GM19238 (cell line): ENCODE results near the gene FOXP4.

ENCODE experiments used
- DNase-seq: peaks from one replicate; pipeline ENCODE4 v3.0.0; 2011; ENCODE audit warnings: low spot score; ENCODE audit not compliant: insufficient read length

The FOXP4 gene

DNA sequence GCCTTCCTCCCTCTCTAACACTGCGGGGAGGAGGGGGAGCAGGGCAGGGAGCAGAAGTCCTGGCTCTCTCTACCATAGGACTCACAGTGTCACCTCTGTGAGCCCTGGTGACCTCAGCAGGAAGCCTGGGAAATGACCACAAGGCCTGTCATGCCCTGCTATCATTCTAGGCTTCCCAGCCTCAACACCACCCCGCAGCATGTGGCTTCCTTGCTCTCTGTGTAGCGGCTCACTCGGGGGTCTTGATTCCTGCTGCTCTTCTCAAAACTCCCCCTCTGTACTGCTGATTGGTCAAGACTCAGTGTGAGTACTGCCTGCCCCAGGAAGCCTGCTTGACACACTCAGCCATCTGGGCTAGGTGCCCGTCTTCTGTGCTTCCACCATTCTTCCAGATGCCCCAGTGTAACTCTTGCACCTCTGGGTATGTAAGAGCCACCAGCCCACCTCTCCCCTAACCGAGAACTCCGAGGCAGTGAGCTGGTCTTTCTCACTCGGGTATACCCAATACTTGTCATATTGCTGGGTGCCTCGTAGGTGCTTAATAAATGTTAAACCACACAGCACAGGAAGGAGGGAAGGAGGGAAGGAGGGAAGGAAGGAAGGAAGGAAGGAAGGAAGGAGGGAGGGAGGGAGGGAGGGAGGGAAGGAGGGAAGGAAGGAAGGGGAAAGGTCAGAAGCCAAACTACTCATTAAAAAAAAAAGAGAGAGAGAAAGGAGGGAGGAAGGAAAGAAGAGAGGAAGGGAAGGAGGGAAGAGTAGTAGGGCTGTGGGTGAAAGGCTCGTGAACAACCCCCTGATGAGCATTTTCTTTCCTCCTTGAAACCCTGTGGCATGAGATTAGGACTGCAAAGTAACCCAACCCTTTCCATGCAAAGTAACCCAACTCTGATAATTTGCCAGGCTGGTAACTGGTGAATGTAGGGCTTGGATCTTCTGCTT, 97.0 kb downstream of the FOXP4 start:
- no peak for DNase-seq

DNA sequence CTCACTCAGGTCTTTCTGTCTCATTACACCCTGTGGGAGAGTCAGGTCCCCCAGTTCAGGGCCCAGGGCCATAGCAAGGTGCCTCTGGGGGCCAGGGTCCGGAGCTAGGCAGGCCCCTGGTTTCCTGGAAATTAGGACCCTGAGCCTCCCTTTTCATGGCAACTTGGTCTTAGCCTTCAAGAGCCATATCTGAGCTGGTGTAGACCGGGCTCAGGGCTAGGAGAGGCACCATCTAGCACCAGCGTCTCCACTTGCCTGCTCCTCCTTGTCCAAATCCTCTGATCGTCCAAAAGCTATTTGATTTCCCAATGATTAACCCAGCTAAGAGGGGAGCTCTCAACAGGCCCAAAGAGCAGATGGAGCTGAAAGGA, 97.7 kb downstream of the FOXP4 start:
- no peak for DNase-seq

DNA sequence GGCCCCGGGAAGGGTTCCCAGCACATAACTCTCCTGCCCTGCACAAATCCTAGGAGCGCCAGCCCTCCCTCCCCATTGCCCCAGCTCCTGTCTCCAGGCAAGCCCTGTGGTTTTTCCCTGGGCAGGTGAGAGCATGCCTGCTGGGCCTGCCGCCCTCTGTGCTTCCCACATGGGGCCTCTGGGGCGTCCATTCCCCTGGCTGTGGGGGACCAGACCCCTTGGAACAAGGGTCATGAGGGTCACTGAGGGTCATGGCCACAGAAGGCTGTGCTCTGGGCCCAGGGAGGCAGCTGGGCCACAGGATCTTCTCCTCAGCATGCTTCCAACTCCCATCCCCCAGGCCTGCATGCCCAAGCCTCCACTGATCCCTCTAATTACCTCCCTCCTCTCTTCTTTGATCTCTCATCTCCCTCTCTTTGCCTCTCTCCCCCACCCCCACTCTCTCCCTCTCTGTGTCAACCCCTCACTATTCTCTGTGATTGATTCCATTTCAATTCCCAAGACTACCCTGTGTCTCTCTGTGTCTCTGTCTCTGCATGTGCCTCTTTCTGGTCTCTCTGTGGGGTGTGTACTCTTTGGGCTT, 98.2 kb downstream of the FOXP4 start:
- no peak for DNase-seq

DNA sequence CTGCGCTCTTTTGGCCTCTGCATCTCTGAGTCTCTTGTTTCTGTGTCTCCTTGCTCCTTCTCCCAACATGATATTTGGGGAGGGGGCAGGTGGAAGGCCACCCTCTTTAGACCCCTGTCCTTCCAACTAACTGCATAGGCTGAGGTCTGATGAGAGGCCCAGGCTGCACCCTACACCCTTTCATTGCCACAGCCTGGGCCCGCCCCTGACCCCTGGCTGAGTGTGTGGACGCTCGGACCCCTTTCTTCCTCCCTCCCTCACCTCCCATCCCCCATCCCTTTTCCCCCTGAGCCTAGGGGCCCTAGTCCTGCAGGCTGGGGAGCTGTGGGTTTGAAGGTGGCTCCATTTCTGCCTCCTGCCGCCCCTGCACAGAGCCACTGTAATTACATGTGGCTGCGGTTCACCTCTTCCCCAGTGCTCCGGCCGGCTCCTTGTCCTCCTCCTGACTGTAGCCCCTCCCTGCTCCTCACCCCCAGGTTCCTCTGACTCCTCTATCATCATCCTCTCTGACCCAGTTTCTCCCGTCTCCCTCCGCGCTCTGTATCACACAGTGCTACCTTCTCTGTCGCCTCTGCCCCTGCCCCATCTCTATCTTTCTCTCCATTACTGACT, 98.9 kb downstream of the FOXP4 start:
- no peak for DNase-seq

DNA sequence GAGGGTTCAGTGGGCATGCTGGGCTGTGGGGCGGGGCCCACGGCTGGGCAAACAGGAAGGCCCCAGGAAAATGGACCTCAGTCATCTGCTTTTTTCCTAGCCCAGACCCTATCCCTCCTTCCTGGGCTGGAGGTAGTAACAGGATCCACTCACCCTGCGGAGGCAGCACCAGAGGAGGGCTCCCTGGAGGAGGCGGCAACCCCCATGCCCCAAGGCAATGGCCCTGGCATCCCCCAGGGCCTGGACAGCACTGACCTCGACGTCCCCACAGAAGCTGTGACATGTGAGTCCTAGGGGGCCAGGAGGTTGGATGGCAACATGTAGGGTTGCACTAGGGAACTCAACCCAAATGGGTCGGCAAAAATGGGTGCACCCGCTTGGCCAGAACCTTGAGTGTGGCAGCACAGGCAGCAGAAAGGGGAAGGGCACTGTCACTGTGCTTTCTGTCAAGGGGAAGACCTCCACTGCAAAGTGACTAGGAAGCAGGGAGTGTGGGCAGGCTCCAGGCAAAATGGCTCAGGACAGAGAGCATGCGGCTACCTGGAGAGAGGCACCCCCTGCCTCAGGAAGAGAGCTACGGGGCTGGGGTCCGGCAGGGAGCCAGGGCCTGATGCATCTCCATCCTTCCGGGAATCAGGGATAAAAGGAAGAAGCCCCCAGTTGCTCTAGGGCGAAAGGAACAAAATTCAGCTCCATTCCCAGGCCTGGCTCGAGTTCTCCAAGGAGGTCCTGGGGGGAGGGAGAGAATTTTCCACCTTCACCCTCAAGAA, 100.0 kb downstream of the FOXP4 start:
- DNase-seq = no peak

DNA sequence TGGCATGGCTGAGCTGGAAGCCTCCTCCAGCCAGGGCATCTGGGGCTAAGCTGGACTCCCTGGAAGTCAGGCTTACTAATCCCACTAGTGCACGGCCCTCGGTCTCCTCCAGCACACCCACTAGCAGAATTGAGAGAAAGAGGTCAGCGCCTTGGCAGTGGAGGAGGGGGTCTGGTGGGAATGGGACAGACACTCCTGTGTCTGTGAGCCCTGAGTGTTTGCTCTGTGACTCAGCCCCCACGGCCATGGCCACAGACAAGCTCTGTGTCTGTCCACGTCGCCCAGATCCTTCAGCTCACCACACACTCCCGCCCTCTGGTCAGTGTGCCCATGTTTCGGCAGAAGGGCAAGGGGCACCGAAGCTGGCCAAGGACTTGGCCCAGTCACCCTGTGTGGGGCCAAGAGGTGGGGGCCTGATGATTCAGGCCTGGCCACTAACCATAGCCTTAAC, 100.9 kb downstream of the FOXP4 start:
- no peak for DNase-seq

DNA sequence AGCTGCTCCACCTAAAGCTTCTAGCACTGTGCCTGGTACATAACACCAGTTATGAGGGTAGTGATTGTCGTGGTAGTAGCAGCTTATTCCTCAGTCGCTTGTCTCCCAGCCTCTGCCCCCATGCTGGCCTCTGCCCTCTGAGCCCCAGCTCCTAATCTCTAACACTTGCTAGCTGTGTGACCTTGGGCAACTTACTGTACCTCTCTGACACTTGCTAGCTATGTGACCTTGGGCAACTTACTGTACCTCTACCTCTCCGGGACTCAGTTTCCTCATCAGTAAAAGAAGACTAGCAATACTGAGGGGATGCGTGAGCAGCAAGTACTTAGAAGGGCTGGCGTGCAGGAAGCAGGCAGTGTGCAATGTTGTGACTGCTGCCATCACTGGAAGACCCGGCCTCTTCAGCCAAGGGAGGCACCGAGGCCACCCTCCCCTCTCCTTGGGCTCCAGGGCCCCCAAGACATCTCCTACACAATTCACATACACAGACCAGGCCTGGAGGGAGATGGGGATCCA, 101.9 kb downstream of the FOXP4 start:
- no peak for DNase-seq

DNA sequence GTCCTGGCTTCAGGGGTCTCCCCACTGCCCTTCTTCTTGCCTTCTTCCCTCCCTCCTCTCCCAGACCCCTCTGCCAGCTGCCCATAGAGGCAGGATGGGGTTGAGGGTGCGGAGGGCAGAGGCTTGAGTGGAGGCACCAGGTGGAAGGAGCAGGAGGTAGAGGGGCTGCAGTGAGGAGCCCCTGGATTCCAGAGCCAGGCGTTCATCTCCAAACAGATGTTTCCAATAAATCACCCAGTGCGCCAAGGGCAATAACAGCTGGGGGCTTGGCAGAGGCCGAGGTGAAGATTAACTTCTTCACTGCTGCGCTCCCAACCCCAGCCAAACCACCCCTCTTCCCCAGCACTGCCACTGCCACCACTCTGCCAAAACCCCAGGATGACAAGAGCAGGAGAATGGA, 102.7 kb downstream of the FOXP4 start:
- DNase-seq = no peak

DNA sequence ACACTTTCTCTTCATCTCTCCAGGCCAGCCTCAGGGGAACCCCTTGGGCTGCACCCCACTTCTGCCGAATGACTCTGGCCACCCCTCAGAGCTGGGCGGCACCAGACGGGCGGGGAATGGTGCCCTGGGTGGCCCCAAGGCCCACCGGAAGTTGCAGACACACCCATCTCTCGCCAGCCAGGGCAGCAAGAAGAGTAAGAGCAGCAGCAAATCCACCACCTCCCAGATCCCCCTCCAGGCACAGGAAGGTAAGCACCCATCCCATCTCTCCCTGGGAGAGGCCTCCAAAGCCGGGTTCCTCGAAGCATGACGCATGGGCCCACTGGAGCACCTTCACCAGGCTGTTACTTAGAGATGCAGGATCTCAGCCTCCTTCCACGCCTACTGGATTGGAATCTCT, 103.4 kb downstream of the FOXP4 start:
- no peak for DNase-seq

DNA sequence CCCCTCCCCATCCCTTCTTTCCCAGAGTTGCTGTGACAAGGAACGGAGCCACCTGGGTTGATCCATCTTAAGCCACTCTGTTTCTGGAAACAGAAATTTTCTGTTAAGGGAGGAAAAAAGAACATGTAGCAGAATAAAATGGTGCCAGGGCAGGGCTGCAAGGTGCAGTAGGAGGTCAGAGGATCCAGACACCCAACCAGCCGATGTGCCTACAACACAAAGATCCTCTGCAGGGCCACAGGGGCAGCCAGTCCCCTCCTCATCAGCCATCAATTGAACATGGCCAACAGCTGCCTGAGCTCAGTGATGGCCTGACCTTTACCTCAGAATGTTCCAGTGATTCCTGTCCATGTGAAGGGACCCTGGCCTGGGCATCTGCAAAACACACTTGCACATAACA, 103.9 kb downstream of the FOXP4 start:
- no peak for DNase-seq

DNA sequence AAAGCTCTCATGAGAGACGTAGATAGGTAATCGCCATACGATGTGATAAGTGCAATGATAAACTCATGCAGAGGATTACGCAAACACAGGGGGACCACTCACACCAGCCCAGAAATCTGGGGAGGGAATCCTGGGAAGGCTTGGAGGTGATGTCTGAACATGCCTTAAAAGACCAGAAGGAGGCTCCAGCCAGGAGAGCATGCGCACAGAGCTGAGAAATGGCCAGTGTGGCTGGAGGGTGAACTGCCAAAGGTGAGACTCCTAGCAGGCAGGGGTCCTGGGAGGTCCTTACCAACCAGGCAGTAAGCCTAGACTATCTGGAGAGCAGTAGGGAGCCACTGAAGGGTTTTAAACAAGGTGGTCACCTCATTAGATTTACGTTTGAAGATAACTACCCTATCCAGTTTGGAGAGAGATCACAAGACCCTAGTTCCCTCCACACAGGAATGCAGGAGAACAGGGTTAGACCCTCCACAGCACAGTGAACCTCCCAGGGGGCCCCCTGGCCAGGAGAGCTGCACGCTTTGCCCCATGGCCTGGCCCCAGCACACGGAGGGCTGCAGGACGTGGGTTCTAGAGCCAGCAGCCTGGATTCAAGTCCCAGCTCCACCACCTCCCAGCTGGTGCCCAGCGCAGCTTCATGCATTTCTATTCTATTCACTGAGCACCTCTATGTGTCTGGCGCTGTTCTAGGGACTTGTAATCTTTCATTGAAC, 105.2 kb downstream of the FOXP4 start:
- DNase-seq = no peak
